K562 (cell line): ENCODE data around the gene BOD1L1. TPM values are rescaled to one million over a fixed set of nuclear protein-coding genes. Genes with fewer than 3 reads are reported as not detected.

ENCODE experiments used
- ATAC-seq: fragments of 200-7000 bp; cut with Tn5 transposase; 3 replicates; pipeline ENCODE4 v1.9.1; 2020; ENCODE audit warnings: moderate library complexity
- BruUV-seq: library from RNA; stranded (reverse); fragments of 400-500 nt; replicated peaks from 2 replicates; lab custom pipeline; 2021; lab: Mats Ljungman, UMichigan
- CTCF ChIA-PET: fragments of 300-600 bp; formaldehyde crosslinking; extraction: SDS; loops from one replicate; lab custom pipeline; 2021; ENCODE audit warnings: low intra/inter-chr PET ratio; lab: Yijun Ruan, JAX
- POLR2A ChIA-PET: fragments of 300-600, 350-650 bp; sonication (Branson Sonifier 250); formaldehyde crosslinking; extraction: SDS; loops from one replicate; lab custom pipeline; 2021; ENCODE audit warnings: antibody characterized with exemption, inconsistent platforms; lab: Yijun Ruan, JAX
- DNase-seq, 4 experiments: peaks; one replicate each; pipeline versions ENCODE4 v3.0.0 to v3.0.0-alpha.2; 2011 to 2018; ENCODE audit warnings: low spot score in 3 of 4, mixed read lengths in 3 of 4; ENCODE audit errors: extremely low read depth in 1 of 4
- FAIRE-seq: peaks from 2 replicates; lab custom pipeline; 2011; peaks lifted over from hg19 to GRCh38; lab: Jason Lieb, UNC
- H2AFZ ChIP-seq: 2 replicates; pipeline ENCODE4 v1.6.0; 2011; ENCODE audit warnings: low read depth, low read length, control low read depth, inconsistent platforms
- H3K27ac ChIP-seq: fragments of 200-600 bp; 3 replicates; pipeline ENCODE4 v1.8.0; 2011; ENCODE audit warnings: low read depth, mild to moderate bottlenecking, control low read depth, inconsistent platforms, low read length, moderate library complexity, mixed read lengths; ENCODE audit errors: extremely low read depth
- H3K27me3 ChIP-seq, 2 experiments: fragments of 300-600 bp in 1 of 2; 2 replicates in 1 of 2; 3 replicates in 1 of 2; pipeline versions ENCODE4 v1.6.0 to v1.8.0; 2011; ENCODE audit warnings: inconsistent platforms in 2 of 2, low read length in 2 of 2, mild to moderate bottlenecking in 1 of 2, mixed read lengths in 1 of 2, moderate library complexity in 1 of 2; ENCODE audit not compliant: control insufficient read depth in 2 of 2, insufficient read depth in 2 of 2
- H3K36me3 ChIP-seq: fragments of 300-600 bp; 3 replicates; pipeline ENCODE4 v1.8.0; 2011; ENCODE audit warnings: mild to moderate bottlenecking, low read length, inconsistent platforms; ENCODE audit not compliant: control insufficient read depth, insufficient read depth
- H3K4me1 ChIP-seq, 2 experiments: fragments of 200-600 bp in 1 of 2; replicated peaks in 1 of 2; 2 replicates in 1 of 2; 3 replicates in 1 of 2; pipeline versions ENCODE4 v1.5.1 to v1.8.0; 2011; ENCODE audit warnings: inconsistent platforms in 2 of 2, low read length in 2 of 2, mild to moderate bottlenecking in 1 of 2, mixed read lengths in 1 of 2, moderate library complexity in 1 of 2; ENCODE audit not compliant: control insufficient read depth in 2 of 2, insufficient read depth in 2 of 2
- H3K4me2 ChIP-seq: 2 replicates; pipeline ENCODE4 v1.6.1; 2011; ENCODE audit warnings: low read length, control low read depth, inconsistent platforms, mixed read lengths; ENCODE audit not compliant: insufficient read depth
- H3K4me3 ChIP-seq: fragments of 200-600 bp; sonication (generic), shearing (Covaris generic); 2 replicates; pipeline ENCODE4 v1.5.1; 2016; ENCODE audit warnings: control low read depth, inconsistent platforms
- H3K79me2 ChIP-seq: fragments of 200-600 bp; 3 replicates; pipeline ENCODE4 v1.8.0; 2011; ENCODE audit warnings: low read length, inconsistent platforms; ENCODE audit not compliant: control insufficient read depth, insufficient read depth
- H3K9ac ChIP-seq, 2 experiments: 2 replicates each; pipeline versions ENCODE4 v1.6.0 to v1.6.1; 2011; ENCODE audit warnings: low read depth in 2 of 2, low read length in 2 of 2, control low read depth in 1 of 2, inconsistent platforms in 1 of 2, mild to moderate bottlenecking in 1 of 2, mixed read lengths in 1 of 2; ENCODE audit not compliant: insufficient read depth in 1 of 2
- H3K9me1 ChIP-seq: one replicate; pipeline ENCODE4 v1.6.0; 2011; ENCODE audit warnings: inconsistent platforms, mild to moderate bottlenecking, low read length, moderate library complexity; ENCODE audit not compliant: control insufficient read depth, insufficient read depth
- H3K9me3 ChIP-seq: replicated peaks from 2 replicates; pipeline ENCODE4 v1.5.1; 2011; ENCODE audit warnings: low read depth, low read length, inconsistent platforms; ENCODE audit not compliant: control insufficient read depth, insufficient read depth
- H4K20me1 ChIP-seq: replicated peaks from 2 replicates; pipeline ENCODE4 v1.6.1; 2011; ENCODE audit warnings: low read length, inconsistent platforms, mixed read lengths; ENCODE audit not compliant: control insufficient read depth, insufficient read depth
- CTBP1 ChIP-seq: fragments of 450-650 bp; IDR thresholded peaks from 2 replicates; pipeline ENCODE4 v1.6.1; 2016; ENCODE audit warnings: borderline replicate concordance
- HNRNPK ChIP-seq: fragments of 200-400 bp; formaldehyde crosslinking; IDR thresholded peaks from one replicate; pipeline ENCODE4 v1.6.1; 2018; ENCODE audit warnings: mild to moderate bottlenecking, low read depth, low read length; ENCODE audit not compliant: poor library complexity, severe bottlenecking
- JUNB ChIP-seq: fragments of 450-650 bp; formaldehyde crosslinking; conservative IDR thresholded peaks from 2 replicates; pipeline ENCODE4 v1.4.0; 2020; ENCODE audit warnings: mild to moderate bottlenecking
- MAFG ChIP-seq: fragments of 450-650 bp; conservative IDR thresholded peaks from 2 replicates; pipeline ENCODE4 v1.6.1; 2016; ENCODE audit warnings: missing genetic modification characterization, missing compliant biosample characterization
- NFIC ChIP-seq: fragments of 450-650 bp; IDR thresholded peaks from 2 replicates; pipeline ENCODE4 v1.6.1; 2017; ENCODE audit warnings: mild to moderate bottlenecking, inconsistent platforms
- POLR2G ChIP-seq: fragments of 200-400 bp; formaldehyde crosslinking; IDR thresholded peaks from 2 replicates; pipeline ENCODE4 v1.6.1; 2017; ENCODE audit warnings: low read depth, mild to moderate bottlenecking, antibody characterized with exemption, low read length, moderate library complexity
- POLR2H ChIP-seq: IDR thresholded peaks from 2 replicates; pipeline ENCODE4 v1.6.1; 2016; ENCODE audit warnings: missing genetic modification characterization, low read depth, mild to moderate bottlenecking, control low read depth, missing compliant biosample characterization, moderate library complexity
- ZFX ChIP-seq: sonication (generic); formaldehyde crosslinking; IDR thresholded peaks from 2 replicates; pipeline ENCODE4 v1.8.0; 2022; ENCODE audit warnings: mild to moderate bottlenecking, missing genetic modification reagents, moderate library complexity
- ZNF589 ChIP-seq: fragments of 200-800 bp; sonication (Bioruptor generic); IDR thresholded peaks from 2 replicates; pipeline ENCODE4 v1.6.1; 2016; ENCODE audit warnings: low read depth, missing genetic modification characterization, missing compliant biosample characterization
- WGBS: fragments of 100-300 bp; shearing (Covaris generic); methylation state at CpG from one replicate; pipeline ENCODE4 v1.1.6; 2016; ENCODE audit warnings: low coverage, mixed read lengths; ENCODE audit not compliant: insufficient coverage; ENCODE audit errors: missing lambda C conversion rate; 5-methylcytosine and 5-hydroxymethylcytosine counted together
- in situ Hi-C: fragments of 300-500 bp; cut with MboI; formaldehyde crosslinking; loops from 4 replicates; pipeline ENCODE4 v1.15.0; 2018; ENCODE audit warnings: inconsistent platforms, mixed read lengths
- intact Hi-C: fragments of 100-400 bp; cut with micrococcal nuclease; formaldehyde crosslinking; loops from 2 replicates; pipeline ENCODE4 v1.14.2; 2022
- polyA plus RNA-seq, 8 experiments: library from polyadenylated mRNA; depleted of rRNA in 4 of 8; stranded (reverse) in 5 of 8; unstranded in 3 of 8; fragments of >200 nt; fragmentation: Nextera tagmentation in 2 of 8; fragmentation: Illumina TruSeq in 1 of 8; extraction: Ambion mirVana in 2 of 8; extraction: Trizol in 1 of 8; gene quantifications; 2 replicates each; pipeline versions ENCODE4 v1.2.1 to v1.2.3, GENCODE V29; 2011 to 2014; ENCODE audit warnings: inconsistent platforms in 1 of 8, missing spikeins in 1 of 8
- total RNA-seq, 7 experiments: library from RNA; depleted of rRNA in 6 of 7; stranded (reverse); fragments of >200 nt in 6 of 7; fragmentation: Illumina TruSeq in 2 of 7; extraction: Trizol in 2 of 7; gene quantifications; 2 replicates each; pipeline versions ENCODE4 v1.2.1 to v1.2.3, GENCODE V29; 2011 to 2021; ENCODE audit warnings: low replicate concordance in 1 of 7

BOD1L1 gene
- total and polyA plus RNA-seq, 9 of the 15 experiments (the other 6 are each of a cell fraction or from before 2014, with no cell fraction given): 4.8 to 23.2 (median 17.7) TPM

DNA sequence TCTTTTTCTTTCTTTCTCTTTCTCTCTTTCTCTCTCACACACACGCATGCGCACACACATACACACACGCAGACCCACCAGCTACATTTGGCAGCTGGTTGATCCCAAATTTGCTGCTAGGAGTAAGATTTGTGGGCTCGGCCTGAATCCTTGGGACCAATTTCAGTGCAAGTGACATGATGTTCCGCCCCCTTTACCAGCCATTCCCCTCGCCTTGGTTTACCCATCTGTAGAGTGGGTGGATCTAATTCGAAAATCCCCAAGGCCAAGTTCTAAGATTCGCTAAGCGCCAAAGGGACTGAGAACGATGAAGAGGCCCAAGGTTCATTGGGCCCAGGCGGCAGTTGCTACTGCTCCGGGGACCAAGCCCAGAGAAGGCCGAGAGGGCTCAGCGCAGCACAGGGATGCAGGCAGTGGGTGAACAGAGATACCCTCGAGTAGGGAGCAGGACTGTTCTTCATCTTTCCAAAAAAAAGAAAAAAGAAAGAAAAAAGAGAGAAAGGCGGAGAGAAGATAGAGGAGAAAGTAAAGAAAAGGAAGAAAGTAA is 89.0 kb downstream of the BOD1L1 start (continued):
- TF ChIP-seq POLR2G: no peak

DNA sequence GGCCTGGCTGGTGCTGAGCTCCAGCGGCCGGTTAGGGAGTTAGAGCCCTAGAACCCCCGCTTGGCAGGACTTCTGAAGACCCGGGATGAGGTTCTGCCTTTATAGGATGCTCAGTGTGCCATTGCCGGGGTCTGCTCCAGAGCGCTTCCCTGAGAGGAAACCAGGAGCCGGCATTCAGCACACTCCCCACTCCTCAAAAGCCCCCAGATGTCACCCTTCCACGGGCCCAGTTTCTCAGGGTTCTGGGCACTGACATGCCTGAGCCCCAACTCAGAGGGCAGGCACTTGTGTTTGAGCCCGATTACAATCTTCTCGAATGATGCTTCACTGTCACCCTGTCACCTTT is 89.7 kb downstream of the BOD1L1 start:
- 8% methylated on average over 8 of the region's 10 CpGs for WGBS
- Histone ChIP-seq H3K27ac (no peak overlapping the region), H3K9ac (no peak overlapping the region), H3K36me3 (no peaks in the 10 kb centered on the region), H3K27me3 (peaks cover 44 to 75% of the 10 kb centered on the region in 2 experiments), H3K4me1 (peaks cover 0 to 15% of the 10 kb centered on the region in 2 experiments; a peak in 2 of 5 replicates), H4K20me1 (no peaks in the 10 kb centered on the region; the same call in 1 of the 2 replicates), H3K4me2 (no peak overlapping the region), H3K9me3 (no peaks in the 10 kb centered on the region), H3K4me3 (no peak overlapping the region), H3K79me2 (no peaks in the 10 kb centered on the region), H2AFZ (no peak overlapping the region), H3K9me1 (no peaks in the 10 kb centered on the region)
- intact Hi-C loops: loop anchor here (5.0 kb wide), 1 partner anchor 171 kb away; no protein-coding TSS in a partner anchor
- FAIRE-seq: no peak
- CTCF ChIA-PET: no interaction called here
- no TSS peak for BruUV-seq
- no peak for ATAC-seq
- TF ChIP-seq ZNF589 (CRISPR knock-in tag): no peak
- TF ChIP-seq POLR2H: no peak
- TF ChIP-seq CTBP1: no peak
- TF ChIP-seq ZFX (CRISPR knock-in tag): no peak
- TF ChIP-seq MAFG: no peak
- no peak for TF ChIP-seq NFIC
- no peak for TF ChIP-seq HNRNPK
- TF ChIP-seq JUNB (CRISPR knock-in tag): no peak
- DNase-seq: peak in 1 of 4 experiments; percentile 6
- POLR2A ChIA-PET: no interaction called here
- in situ Hi-C loops: no loop called here
